Naive thymus-derived CD4-positive, alpha-beta T cell (primary cell): ENCODE measurements around the gene SYT9. TPM values are rescaled to one million over a fixed set of nuclear protein-coding genes. Genes with fewer than 3 reads are reported as not detected.

Experiments used
- ATAC-seq: fragments of 150-1000 bp; cut with Tn5 transposase; 2 replicates; pipeline ENCODE4 v1.10.0; 2021; ENCODE audit warnings: mild to moderate bottlenecking, moderate library complexity
- CTCF ChIA-PET: fragments of 350-600 bp; sonication (Branson Sonifier 250); formaldehyde crosslinking; loops from one replicate; lab custom pipeline; 2021; ENCODE audit warnings: antibody characterized with exemption; lab: Charles Lee
- POLR2A ChIA-PET: fragments of 350-600 bp; sonication (Branson Sonifier 250); formaldehyde crosslinking; loops from one replicate; lab custom pipeline; 2021; ENCODE audit warnings: antibody characterized with exemption, inconsistent platforms; lab: Charles Lee
- DNase-seq, 9 donors: peaks; one replicate each; pipeline versions ENCODE4 v3.0.0 to v3.0.0-alpha.2; 2020 to 2022; ENCODE audit warnings: mixed read lengths in 1 of 9
- H3K27ac ChIP-seq: one replicate; pipeline ENCODE4 v1.7.0; 2013; ENCODE audit warnings: mild to moderate bottlenecking, low read depth, low read length, moderate library complexity
- H3K27me3 ChIP-seq, 2 donors: one replicate each; pipeline ENCODE4 v1.7.0; 2013; ENCODE audit warnings: low read length in 2 of 2, mild to moderate bottlenecking in 2 of 2, moderate library complexity in 2 of 2; ENCODE audit not compliant: control insufficient read depth in 2 of 2, insufficient read depth in 2 of 2
- H3K36me3 ChIP-seq, 3 experiments: 1 replicate in 2 of 3; 2 replicates in 1 of 3; pipeline ENCODE4 v1.7.0; 2013; ENCODE audit warnings: low read length in 3 of 3, mild to moderate bottlenecking in 3 of 3, moderate library complexity in 1 of 3; ENCODE audit not compliant: insufficient read depth in 3 of 3, control insufficient read depth in 2 of 3
- H3K4me1 ChIP-seq, 2 donors: one replicate each; pipeline ENCODE4 v1.7.0; 2013; ENCODE audit warnings: low read length in 2 of 2, mild to moderate bottlenecking in 2 of 2, moderate library complexity in 1 of 2; ENCODE audit not compliant: control insufficient read depth in 2 of 2, insufficient read depth in 2 of 2
- H3K4me3 ChIP-seq: 2 replicates; pipeline ENCODE4 v1.7.0; 2013; ENCODE audit warnings: mild to moderate bottlenecking, low read length
- H3K9me3 ChIP-seq, 3 experiments: 1 replicate in 2 of 3; 2 replicates in 1 of 3; pipeline ENCODE4 v1.7.0; 2013; ENCODE audit warnings: low read length in 3 of 3; ENCODE audit not compliant: control insufficient read depth in 2 of 3
- H3K27ac Mint-ChIP-seq, 9 donors: one replicate each; pipeline ENCODE4 v1.8.0; 2020 to 2022; ENCODE audit warnings: mixed read lengths in 9 of 9, mild to moderate bottlenecking in 8 of 9, moderate library complexity in 5 of 9, inconsistent platforms in 2 of 9
- H3K27me3 Mint-ChIP-seq, 5 donors: one replicate each; pipeline ENCODE4 v1.8.0; 2021 to 2022; ENCODE audit warnings: mixed read lengths in 5 of 5, mild to moderate bottlenecking in 1 of 5
- H3K36me3 Mint-ChIP-seq, 5 donors: one replicate each; pipeline ENCODE4 v1.8.0; 2020 to 2022; ENCODE audit warnings: mixed read lengths in 5 of 5, mild to moderate bottlenecking in 3 of 5, inconsistent platforms in 1 of 5
- H3K4me1 Mint-ChIP-seq, 7 donors: one replicate each; pipeline ENCODE4 v1.8.0; 2020 to 2022; ENCODE audit warnings: mixed read lengths in 7 of 7, mild to moderate bottlenecking in 3 of 7, inconsistent platforms in 1 of 7
- H3K4me3 Mint-ChIP-seq, 10 donors: one replicate each; pipeline ENCODE4 v1.8.0; 2020 to 2022; ENCODE audit warnings: mild to moderate bottlenecking in 10 of 10, mixed read lengths in 10 of 10, moderate library complexity in 6 of 10, inconsistent platforms in 2 of 10
- H3K9me3 Mint-ChIP-seq, 11 donors: one replicate each; pipeline ENCODE4 v1.8.0; 2020 to 2022; ENCODE audit warnings: mixed read lengths in 11 of 11, mild to moderate bottlenecking in 4 of 11, inconsistent platforms in 1 of 11, moderate library complexity in 1 of 11
- intact Hi-C, 2 donors: fragments of 100-400 bp; cut with micrococcal nuclease; formaldehyde crosslinking; loops; one replicate each; pipeline ENCODE4 v1.15.1; 2023
- polyA plus RNA-seq, 2 donors: library from polyadenylated mRNA; unstranded; fragments of 300-500 nt; fragmentation: Illumina TruSeq; gene quantifications; one replicate each; pipeline ENCODE4 v1.2.3, GENCODE V29; 2021
- total RNA-seq, 6 experiments: library from RNA in 5 of 6; stranded (reverse) in 5 of 6; gene quantifications; 1 replicate in 5 of 6; 2 replicates in 1 of 6; pipeline ENCODE4 v1.2.3 and lab custom pipeline; 2021 to 2026

The SYT9 gene
- total and polyA plus RNA-seq, 7 experiments from 2014 or later = 0.06 to 0.10 TPM; not detected in 5

DNA sequence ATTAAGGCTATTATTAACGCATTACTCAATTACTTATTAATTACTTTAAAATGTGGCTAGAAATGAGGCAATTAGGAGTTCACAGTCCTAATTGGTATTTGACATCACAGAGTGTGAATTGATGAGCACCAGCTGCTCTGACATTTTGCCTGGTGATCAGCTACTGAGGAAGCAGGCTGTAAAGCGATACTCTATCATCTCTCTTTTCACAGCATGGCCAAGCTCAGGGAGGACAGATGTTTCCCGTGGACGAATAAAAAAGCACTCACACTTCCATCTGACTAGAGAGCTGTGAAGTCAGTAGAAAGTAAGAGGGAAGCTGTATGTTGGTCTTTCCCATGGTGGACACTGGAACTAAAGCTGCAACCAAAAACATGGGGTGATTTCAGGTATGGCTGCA, 29.1 kb upstream of the SYT9 start:
- no peaks in the 10 kb centered on the region for H3K4me1 Mint-ChIP-seq
- no peak overlapping the region for H3K27ac Mint-ChIP-seq
- no peak overlapping the region for H3K4me3 ChIP-seq
- no peaks in the 10 kb centered on the region for H3K36me3 ChIP-seq
- H3K9me3 Mint-ChIP-seq = peaks cover 0 to 2% (median 0%) of the 10 kb centered on the region in 11 donors
- no peaks in the 10 kb centered on the region for H3K36me3 Mint-ChIP-seq
- H3K27me3 ChIP-seq = no peaks in the 10 kb centered on the region
- no peak for ATAC-seq
- intact Hi-C loops = no loop called here
- H3K4me3 Mint-ChIP-seq = no peak overlapping the region
- no peaks in the 10 kb centered on the region for H3K4me1 ChIP-seq
- CTCF ChIA-PET = no interaction called here
- H3K9me3 ChIP-seq = no peaks in the 10 kb centered on the region
- DNase-seq = no peak
- no peak overlapping the region for H3K27ac ChIP-seq
- H3K27me3 Mint-ChIP-seq = peaks cover 2 to 44% (median 31%) of the 10 kb centered on the region in 5 donors
- POLR2A ChIA-PET = no interaction called here

DNA sequence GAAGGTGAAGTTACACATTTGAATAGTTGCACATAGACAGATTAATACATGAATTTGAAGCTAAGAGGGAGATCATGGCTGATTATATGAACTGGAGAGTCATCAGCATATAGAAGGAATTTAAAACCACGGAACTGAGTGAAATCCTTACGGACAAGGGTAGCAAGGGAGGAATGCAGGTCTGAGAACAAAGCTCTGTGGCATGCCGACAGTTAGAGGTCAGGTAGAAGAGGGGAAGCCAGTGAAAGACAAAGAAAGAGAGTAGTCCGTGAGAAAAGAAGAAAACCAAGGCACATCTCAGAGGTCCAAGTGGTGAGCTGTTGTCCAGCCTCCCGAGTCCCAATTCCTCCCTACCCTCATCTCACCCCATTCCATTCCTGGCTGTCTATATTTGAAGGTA, 11.8 kb upstream of the SYT9 start:
- Mint-ChIP-seq H3K4me1 (no peaks in the 10 kb centered on the region), H3K9me3 (peaks cover 0 to 4% (median 0%) of the 10 kb centered on the region in 11 donors), H3K4me3 (no peak overlapping the region), H3K27ac (no peak overlapping the region), H3K27me3 (peaks cover 11 to 56% (median 37%) of the 10 kb centered on the region in 5 donors), H3K36me3 (no peaks in the 10 kb centered on the region)
- Histone ChIP-seq H3K27ac (no peak overlapping the region), H3K9me3 (no peaks in the 10 kb centered on the region), H3K27me3 (no peaks in the 10 kb centered on the region), H3K4me3 (no peak overlapping the region), H3K36me3 (no peaks in the 10 kb centered on the region), H3K4me1 (no peaks in the 10 kb centered on the region)
- ATAC-seq (no peak), DNase-seq (no peak)
- intact Hi-C loops = no loop called here
- ChIA-PET CTCF (no interaction called here), POLR2A (no interaction called here)

DNA sequence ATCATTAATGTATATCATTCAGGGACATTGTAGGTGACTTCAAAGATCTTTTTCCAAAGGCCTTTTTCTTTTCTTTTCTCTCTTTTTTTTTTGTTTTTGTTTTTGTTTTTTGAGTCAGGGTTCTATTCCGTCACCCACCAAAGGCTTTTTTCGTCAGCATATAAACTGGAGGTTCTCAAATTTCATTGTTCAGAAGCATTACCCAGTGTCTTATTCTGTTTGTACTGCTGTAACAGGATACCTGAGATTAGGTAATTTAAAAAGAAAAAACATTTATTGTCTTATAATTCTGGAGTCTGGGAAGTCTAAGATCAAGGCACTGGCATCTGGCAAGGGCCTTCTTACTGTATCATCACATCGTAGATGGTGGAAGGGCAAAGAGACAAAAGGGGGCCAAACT, 6.4 kb upstream of the SYT9 start:
- Mint-ChIP-seq H3K9me3 (peaks cover 0 to 3% (median 0%) of the 10 kb centered on the region in 11 donors), H3K36me3 (no peaks in the 10 kb centered on the region), H3K4me1 (no peaks in the 10 kb centered on the region), H3K4me3 (no peak overlapping the region), H3K27ac (no peak overlapping the region), H3K27me3 (peaks cover 21 to 38% (median 29%) of the 10 kb centered on the region in 5 donors)
- intact Hi-C loops = no loop called here
- Histone ChIP-seq H3K27ac (no peak overlapping the region), H3K4me1 (no peaks in the 10 kb centered on the region), H3K9me3 (no peaks in the 10 kb centered on the region), H3K4me3 (no peak overlapping the region), H3K36me3 (no peaks in the 10 kb centered on the region), H3K27me3 (peaks cover 0 to 6% of the 10 kb centered on the region in 2 donors)
- ChIA-PET CTCF (no interaction called here), POLR2A (no interaction called here)
- DNase-seq = no peak
- ATAC-seq = no peak

DNA sequence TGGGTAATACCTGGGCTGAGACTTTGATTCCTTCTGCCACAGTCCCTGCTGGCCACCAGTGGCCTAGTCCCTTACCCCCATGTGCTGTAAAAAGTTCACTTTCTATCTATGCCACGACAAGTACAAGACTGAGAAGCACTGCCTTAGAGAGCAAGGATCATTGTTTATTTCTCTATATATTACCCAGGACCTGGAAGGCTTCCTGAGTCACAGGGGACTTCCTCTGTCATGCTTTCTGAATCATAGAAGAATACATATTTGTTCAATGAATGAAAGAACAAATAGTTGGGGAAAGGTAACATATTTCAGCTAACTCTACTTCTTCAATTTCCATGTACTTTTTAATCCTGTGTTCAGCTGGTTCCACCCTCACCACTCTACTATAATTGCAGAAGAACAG, 5.5 kb upstream of the SYT9 start:
- no peaks in the 10 kb centered on the region for H3K36me3 Mint-ChIP-seq
- H3K9me3 Mint-ChIP-seq = peaks cover 0 to 6% (median 0%) of the 10 kb centered on the region in 11 donors
- ChIA-PET CTCF (no interaction called here), POLR2A (no interaction called here)
- H3K4me3 Mint-ChIP-seq = no peak overlapping the region
- peaks cover 0 to 4% (median 3%) of the 10 kb centered on the region in 7 donors for H3K4me1 Mint-ChIP-seq
- Histone ChIP-seq H3K4me3 (no peak overlapping the region), H3K9me3 (no peaks in the 10 kb centered on the region), H3K36me3 (no peaks in the 10 kb centered on the region), H3K27me3 (peaks cover 0 to 6% of the 10 kb centered on the region in 2 donors), H3K27ac (no peak overlapping the region), H3K4me1 (no peaks in the 10 kb centered on the region)
- H3K27me3 Mint-ChIP-seq = peaks cover 29 to 41% (median 34%) of the 10 kb centered on the region in 5 donors
- DNase-seq (no peak), ATAC-seq (no peak)
- intact Hi-C loops = no loop called here
- H3K27ac Mint-ChIP-seq = no peak overlapping the region

DNA sequence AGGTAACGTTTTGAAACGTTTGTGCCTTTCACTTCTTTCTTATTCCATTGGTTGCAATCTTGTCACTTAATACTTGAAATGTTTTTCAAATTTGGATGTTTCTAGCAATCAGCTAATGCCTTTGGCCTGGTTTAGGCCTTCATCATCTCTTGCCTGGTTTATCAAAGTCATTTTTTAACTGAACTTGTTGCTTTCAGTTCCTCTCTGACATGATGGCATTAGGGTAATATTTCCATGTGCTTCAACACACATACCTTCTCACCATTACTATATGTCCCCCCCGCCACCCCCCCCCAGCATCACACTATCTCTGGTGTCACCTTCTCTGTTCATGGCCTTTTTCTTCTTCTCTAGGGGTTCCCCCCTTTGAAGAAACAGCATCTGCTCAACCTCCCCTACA, 1.5 kb upstream of the SYT9 start:
- peaks cover 0 to 4% (median 0%) of the 10 kb centered on the region in 5 donors for H3K36me3 Mint-ChIP-seq
- peaks cover 0 to 16% of the 10 kb centered on the region in 2 donors for H3K27me3 ChIP-seq
- no peaks in the 10 kb centered on the region for H3K9me3 ChIP-seq
- no peak overlapping the region for H3K27ac Mint-ChIP-seq
- DNase-seq (no peak), ATAC-seq (no peak)
- CTCF ChIA-PET = no interaction called here
- POLR2A ChIA-PET = no interaction called here
- peaks cover 0 to 10% (median 4%) of the 10 kb centered on the region in 7 donors for H3K4me1 Mint-ChIP-seq
- intact Hi-C loops = no loop called here
- peaks cover 0 to 6% (median 0%) of the 10 kb centered on the region in 11 donors for H3K9me3 Mint-ChIP-seq
- H3K4me3 Mint-ChIP-seq = no peak overlapping the region
- H3K4me3 ChIP-seq = no peak overlapping the region
- no peak overlapping the region for H3K27ac ChIP-seq
- H3K27me3 Mint-ChIP-seq = peaks cover 43 to 51% (median 49%) of the 10 kb centered on the region in 5 donors
- no peaks in the 10 kb centered on the region for H3K4me1 ChIP-seq
- no peaks in the 10 kb centered on the region for H3K36me3 ChIP-seq

- Histone ChIP-seq H3K4me3 (no peak overlapping the region), H3K4me1 (no peaks in the 10 kb centered on the region), H3K27ac (no peak overlapping the region), H3K27me3 (peaks cover 0 to 16% of the 10 kb centered on the region in 2 donors), H3K9me3 (no peaks in the 10 kb centered on the region), H3K36me3 (no peaks in the 10 kb centered on the region)
- Mint-ChIP-seq H3K4me1 (peaks cover 0 to 10% (median 4%) of the 10 kb centered on the region in 7 donors), H3K9me3 (peaks cover 0 to 6% (median 0%) of the 10 kb centered on the region in 11 donors), H3K4me3 (peak overlapping the region in 2 of 10 donors; percentile 61 to 70), H3K36me3 (peaks cover 0 to 4% (median 0%) of the 10 kb centered on the region in 5 donors), H3K27ac (no peak overlapping the region), H3K27me3 (peaks cover 48 to 58% (median 56%) of the 10 kb centered on the region in 5 donors)
- POLR2A ChIA-PET = no interaction called here
- DNase-seq = no peak
- CTCF ChIA-PET = no interaction called here
- no peak for ATAC-seq
- intact Hi-C loops = no loop called here
Observed at GRCh38 chr11:7251487-7251835, 243 bp upstream of the SYT9 start.

DNA sequence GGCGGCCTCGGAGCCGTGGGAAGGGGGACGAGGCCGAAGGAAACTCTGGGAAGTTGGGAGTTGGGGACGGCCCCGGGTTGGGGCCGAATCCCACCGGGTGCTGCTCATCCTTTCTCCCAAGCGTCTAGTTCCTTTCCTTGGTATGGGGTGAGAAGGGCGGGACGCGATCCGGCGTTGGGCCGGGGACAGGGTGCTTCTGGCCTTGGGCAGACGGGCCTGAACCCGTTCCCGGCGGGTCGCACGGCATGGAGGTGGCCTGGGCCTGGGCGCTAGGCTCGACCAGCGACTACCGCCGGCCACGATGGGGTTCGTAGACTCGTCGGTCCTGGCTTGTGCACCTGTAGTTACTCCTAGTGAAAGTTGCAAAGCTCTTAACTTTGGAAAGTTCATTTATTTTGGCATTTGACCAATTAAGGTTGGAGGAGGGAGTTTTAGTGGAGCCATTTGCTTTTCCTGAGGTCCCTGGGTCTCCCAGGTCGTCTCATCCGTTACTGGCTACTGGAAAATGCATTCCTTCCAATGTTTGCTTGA, 1.0 kb downstream of the SYT9 start:
- H3K27me3 Mint-ChIP-seq = peaks cover 48 to 57% (median 56%) of the 10 kb centered on the region in 5 donors
- H3K4me1 Mint-ChIP-seq = peaks cover 0 to 10% (median 4%) of the 10 kb centered on the region in 7 donors
- no peak for ATAC-seq
- Histone ChIP-seq H3K4me3 (no peak overlapping the region), H3K27me3 (peaks cover 0 to 16% of the 10 kb centered on the region in 2 donors), H3K36me3 (no peaks in the 10 kb centered on the region), H3K9me3 (no peaks in the 10 kb centered on the region), H3K4me1 (no peaks in the 10 kb centered on the region), H3K27ac (no peak overlapping the region)
- intact Hi-C loops = no loop called here
- peaks cover 0 to 4% (median 0%) of the 10 kb centered on the region in 5 donors for H3K36me3 Mint-ChIP-seq
- ChIA-PET CTCF (no interaction called here), POLR2A (no interaction called here)
- DNase-seq = no peak
- no peak overlapping the region for H3K27ac Mint-ChIP-seq
- H3K4me3 Mint-ChIP-seq = peak overlapping the region in 8 of 10 donors; percentile 30 to 63 (median 50)
- peaks cover 0 to 6% (median 0%) of the 10 kb centered on the region in 11 donors for H3K9me3 Mint-ChIP-seq
